GM21619 (cell line): ENCODE measurements around the gene CDC42SE2.
"Not testable (repeated sequence)": the region's sequence is repeated elsewhere in the genome, so short reads cannot be mapped to it uniquely, and the experiment has no call there.

Experiments used
- ATAC-seq: cut with Tn5 transposase; IDR thresholded peaks from one replicate; pipeline ENCODE4 v1.9.1; 2021; ENCODE audit not compliant: unreplicated experiment

The CDC42SE2 gene

GRCh38 chr5:131250751-131251475 lies 12.9 kb upstream of the CDC42SE2 start:
- no peak for ATAC-seq

- ATAC-seq = peak; percentile 84
Measured at GRCh38 chr5:131252824-131253171, 11.1 kb upstream of the CDC42SE2 start.

DNA sequence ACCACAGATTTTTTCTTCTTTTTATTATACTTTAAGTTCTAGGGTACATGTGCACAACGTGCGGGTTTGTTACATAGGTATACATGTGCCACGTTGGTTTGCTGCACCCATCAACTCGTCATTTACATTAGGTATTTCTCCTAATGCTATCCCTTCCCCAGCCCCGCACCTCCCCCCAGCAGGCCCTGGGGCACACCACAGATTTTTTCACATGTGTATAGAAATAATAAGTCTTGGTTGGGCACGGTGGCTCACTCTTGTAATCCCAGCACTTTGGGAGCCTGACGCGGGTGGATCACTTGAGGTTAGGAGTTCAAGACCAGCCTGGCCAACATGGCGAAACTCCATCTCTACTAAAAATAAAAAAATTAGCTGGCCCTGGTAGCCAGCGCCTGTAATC lies 9.8 kb upstream of the CDC42SE2 start:
- ATAC-seq = not testable (repeated sequence)

DNA sequence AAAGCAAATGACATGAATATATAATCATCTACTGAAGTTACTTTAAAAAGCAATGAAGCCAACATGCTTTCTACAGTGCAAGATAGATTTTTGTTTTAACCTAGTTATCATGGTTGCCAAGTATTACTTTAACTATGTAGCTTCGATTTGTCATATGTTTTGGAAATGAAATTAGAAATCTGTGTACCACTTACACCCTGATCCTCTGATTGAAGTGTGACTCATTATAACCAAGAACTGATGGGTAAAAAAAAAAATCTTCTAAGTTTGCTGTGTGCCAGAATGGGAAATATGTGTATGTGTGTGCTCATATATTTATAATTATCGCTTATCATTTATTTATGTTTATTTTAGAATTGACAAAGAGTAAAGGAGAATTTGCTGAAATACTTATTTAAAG lies 9.1 kb upstream of the CDC42SE2 start:
- no peak for ATAC-seq

DNA sequence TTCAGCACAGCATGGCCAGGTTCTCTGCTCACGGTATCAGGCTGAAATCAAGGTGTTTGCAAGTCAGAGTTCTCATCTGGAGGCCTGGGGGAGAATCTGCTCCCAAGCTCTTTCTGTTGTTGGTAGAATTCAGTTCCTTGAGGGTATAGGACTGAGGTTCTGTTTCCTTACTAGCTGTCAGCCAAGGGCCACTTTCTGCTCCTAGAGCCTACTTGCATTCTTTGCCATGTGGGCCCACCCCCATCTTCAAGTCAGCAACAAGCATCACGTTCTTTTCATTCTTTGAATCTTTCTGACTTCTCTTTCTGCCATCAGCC lies 7.4 kb upstream of the CDC42SE2 start:
- no peak for ATAC-seq

GRCh38 chr5:131258733-131259132 lies 5.1 kb upstream of the CDC42SE2 start:
- ATAC-seq = no peak

- no peak for ATAC-seq
Measured at GRCh38 chr5:131259326-131259725, 4.5 kb upstream of the CDC42SE2 start.

GRCh38 chr5:131260895-131261294 lies 3.0 kb upstream of the CDC42SE2 start:
- ATAC-seq = no peak

DNA sequence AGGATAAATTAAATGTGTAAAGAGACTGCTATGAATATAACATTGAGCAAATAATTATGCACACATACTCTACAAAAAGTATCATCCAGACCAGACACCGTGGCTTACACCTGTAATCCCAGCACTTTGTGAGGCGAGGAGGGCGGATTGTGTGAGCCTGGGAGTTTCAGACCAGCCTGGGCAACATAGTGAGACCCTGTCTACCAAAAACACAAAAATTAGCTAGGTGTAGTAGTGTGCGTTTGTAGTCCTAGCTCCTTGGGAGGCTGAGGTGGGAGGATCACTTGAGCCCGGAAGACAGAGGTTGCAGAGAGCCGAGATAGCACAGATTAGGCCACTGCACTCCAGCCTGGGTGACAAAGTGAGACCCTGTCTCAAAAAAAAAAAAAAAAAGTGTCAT lies 2.4 kb upstream of the CDC42SE2 start:
- ATAC-seq = no peak

DNA sequence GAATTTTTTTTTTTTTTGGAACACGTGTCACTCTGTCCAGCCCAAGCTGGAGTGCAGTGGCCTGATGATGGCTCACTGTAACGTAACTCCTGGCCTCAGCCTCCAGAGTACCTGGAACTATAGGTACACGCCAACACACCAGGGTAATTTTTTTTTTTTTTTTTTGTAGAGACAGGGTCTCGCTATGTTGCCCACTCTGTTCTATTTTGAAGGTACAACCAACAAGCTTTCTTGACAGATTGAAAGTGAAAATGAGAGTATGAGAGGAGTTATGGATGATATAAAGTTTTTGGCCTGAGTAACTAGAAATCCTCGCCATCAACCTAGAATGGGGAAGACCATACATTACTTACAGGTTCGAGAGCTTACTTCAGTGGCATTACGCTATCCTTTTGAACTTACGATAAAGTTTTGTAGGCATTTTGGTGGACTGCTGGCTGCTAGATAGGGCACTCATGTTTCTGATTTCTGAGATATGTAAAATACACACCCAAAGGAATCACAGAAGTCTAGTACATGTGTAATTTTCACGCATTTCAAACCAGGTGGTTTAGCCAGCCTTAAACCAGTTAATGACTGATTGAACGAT lies 806 bp upstream of the CDC42SE2 start:
- ATAC-seq = peak; percentile 15

DNA sequence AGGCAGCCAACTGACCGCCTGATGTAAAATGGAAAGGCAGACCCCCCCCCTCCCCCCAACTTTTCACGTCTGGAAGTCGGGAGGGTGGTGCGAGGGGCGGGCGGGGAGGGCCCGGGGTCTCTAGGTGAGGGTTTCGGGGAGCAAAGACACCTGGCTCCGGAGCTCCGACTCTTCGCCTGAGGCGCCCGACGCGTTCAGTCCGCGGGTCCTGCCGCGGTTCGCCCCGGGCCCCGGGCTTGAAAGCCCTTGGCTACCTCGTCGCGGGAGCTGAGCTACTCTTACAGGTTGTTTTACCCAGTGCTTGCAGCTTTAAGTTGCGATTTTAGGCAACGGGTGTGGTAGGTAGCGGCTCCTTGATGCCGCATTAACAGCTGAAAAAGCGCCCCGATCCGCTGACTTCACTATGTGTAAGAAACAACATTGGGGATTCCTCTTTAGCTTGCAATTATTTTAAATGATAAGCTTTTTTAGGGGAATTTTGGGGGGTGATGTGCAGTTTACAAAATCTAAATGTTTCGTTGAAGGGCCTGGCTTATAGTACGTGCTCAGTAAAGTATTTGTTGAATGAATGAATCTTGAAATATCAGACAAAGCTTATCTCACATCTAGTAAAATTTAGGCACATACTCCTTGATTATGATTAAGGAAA lies 722 bp downstream of the CDC42SE2 start:
- peak; percentile 1 for ATAC-seq

DNA sequence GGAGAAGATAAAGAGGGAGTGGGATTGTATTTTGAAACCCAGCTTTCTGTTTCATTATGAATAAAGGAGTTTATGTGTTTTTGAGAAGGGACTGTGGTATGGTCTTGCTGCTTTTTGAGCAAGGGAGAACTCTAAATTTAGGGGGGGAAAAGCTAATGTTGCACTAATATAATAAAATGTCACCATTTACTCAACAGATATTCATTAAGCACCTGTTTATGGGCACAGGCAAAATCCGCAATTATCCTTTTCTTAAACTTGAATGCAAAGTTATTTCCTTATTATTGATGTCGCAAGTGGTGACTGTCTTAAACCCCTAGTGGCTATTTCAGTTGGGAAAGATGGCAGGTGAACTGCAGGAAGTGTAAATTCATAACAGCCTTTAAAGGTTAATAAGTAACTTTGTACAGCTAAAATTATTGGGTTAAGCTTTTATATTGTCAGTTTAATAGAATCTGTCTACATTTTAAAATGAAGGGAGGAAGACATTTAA lies 1.5 kb downstream of the CDC42SE2 start:
- peak; percentile 27 for ATAC-seq

- ATAC-seq = no peak
Measured at GRCh38 chr5:131266370-131267060, 2.7 kb downstream of the CDC42SE2 start.

- ATAC-seq = no peak
Measured at GRCh38 chr5:131268758-131269370, 5.0 kb downstream of the CDC42SE2 start.

GRCh38 chr5:131270809-131271208 lies 7.0 kb downstream of the CDC42SE2 start:
- no peak for ATAC-seq

DNA sequence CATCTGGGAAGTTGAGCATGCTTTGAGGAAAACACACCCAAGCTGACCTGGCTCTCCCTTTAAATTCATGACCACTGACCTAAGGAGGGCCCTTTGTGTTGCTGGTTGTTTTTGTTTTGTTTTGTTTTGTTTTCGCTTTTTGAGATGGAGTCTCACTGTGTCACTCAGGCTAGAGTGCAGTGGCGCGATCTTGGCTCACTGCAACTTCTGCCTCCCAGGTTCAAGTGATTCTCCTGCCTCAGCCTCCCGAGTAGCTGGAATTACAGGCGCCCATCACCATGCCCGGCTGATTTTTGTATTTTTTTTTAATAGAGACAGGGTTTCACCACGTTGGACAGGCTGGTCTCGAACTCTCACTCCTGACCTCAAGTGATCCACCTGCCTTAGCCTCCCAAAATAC lies 8.0 kb downstream of the CDC42SE2 start:
- ATAC-seq = not testable (repeated sequence)

DNA sequence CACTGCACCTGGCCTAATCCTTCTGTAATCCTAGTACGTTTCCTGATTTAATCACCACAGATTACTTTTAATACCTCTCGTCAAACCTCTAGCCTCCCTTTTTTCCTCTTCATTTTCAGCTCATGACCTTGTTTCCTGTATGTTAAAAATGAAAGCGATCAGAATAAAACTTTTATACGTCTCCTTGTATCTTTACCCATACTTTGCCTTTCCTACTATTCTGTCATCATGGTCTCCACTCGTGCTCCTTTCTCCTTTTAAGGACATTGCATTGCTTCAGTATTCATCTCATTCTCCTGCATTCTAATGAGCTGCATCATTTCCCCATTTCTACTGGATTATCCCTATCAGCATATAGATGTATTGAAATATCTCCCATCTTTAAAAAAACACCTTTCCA lies 8.5 kb downstream of the CDC42SE2 start:
- ATAC-seq = no peak

DNA sequence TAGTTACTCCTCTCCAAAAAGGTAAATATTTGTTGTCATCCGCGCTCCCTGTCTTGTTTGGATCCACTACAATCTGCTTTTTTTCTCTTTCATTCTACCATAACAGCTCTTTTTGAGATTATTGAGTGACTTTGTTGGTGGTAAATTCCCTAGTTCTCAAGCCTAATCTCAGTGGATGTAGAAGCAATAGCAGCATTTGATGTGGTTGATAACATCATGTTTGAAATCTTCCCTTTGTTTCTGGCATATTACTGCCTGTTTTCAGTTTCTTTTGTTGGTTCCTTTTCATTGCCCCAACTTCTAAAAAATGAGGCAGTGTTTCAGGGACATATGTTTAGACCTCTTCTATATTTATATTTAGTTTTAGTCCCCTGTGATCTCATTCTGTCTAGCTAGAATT lies 8.9 kb downstream of the CDC42SE2 start:
- no peak for ATAC-seq

GRCh38 chr5:131274326-131275063 lies 10.6 kb downstream of the CDC42SE2 start:
- no peak for ATAC-seq

- no peak for ATAC-seq
Measured at GRCh38 chr5:131276072-131276471, 12.2 kb downstream of the CDC42SE2 start.

DNA sequence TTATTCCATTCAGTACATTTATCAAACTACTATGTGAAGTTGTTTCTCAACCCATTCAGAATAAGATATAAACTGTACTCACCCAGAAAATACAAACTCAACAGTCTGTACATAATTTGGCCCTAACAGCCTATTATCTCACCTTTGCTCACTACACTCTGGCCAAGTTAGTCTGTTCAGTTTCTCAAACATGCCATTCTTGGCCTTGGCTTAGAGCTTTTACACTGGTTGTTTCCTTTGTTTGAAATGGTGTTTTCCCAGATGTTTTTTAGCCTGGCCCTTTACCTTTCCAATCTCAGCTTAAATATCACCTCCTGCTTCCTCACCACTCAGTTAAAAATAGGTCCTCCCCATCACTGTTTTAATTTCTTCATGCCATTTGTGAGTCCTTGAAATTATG lies 13.6 kb downstream of the CDC42SE2 start:
- no peak for ATAC-seq
